Body of pancreas (tissue), 4 donors: ENCODE results near the gene FAM162B.

Experiments used
- POLR2A ChIP-seq, 3 donors: fragments of 450-650 bp; IDR thresholded peaks; one replicate each; pipeline ENCODE4 v1.6.1; 2016; ENCODE audit warnings: antibody characterized with exemption in 3 of 3, mild to moderate bottlenecking in 2 of 3
- TF ChIP-seq, protein P1 (sequence below), 7 experiments: fragments of 450-650 bp in 4 of 7; fragments of 200-600 bp in 3 of 7; sonication (generic) in 3 of 7; IDR thresholded peaks; one replicate each; pipeline ENCODE4 v1.5.1; 2016 to 2019; ENCODE audit warnings: antibody characterized with exemption in 7 of 7

DNA sequence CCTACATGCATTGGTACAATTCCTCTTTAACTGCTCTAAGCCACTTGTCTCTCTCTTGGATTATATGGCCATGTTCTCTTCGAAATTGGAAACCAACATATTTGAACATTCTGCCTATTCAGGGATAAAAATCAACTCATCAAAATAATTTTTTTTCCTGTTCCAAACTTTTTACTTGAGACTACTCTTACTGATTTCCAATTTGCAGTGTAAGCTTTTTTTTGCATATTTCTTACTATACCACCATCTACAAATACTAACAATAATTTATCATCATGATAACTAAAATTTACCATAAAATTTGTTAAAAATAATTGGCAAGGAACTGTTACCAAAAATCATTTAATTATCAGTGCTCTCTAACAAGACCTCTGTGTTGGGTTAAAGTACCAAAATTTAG is 6.9 kb upstream of the FAM162B start:
- TF ChIP-seq, protein P1, sequence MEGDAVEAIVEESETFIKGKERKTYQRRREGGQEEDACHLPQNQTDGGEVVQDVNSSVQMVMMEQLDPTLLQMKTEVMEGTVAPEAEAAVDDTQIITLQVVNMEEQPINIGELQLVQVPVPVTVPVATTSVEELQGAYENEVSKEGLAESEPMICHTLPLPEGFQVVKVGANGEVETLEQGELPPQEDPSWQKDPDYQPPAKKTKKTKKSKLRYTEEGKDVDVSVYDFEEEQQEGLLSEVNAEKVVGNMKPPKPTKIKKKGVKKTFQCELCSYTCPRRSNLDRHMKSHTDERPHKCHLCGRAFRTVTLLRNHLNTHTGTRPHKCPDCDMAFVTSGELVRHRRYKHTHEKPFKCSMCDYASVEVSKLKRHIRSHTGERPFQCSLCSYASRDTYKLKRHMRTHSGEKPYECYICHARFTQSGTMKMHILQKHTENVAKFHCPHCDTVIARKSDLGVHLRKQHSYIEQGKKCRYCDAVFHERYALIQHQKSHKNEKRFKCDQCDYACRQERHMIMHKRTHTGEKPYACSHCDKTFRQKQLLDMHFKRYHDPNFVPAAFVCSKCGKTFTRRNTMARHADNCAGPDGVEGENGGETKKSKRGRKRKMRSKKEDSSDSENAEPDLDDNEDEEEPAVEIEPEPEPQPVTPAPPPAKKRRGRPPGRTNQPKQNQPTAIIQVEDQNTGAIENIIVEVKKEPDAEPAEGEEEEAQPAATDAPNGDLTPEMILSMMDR (IDR thresholded peaks at IDR 0.05), result no peak
- no peak for TF ChIP-seq POLR2A (IDR thresholded peaks at IDR 0.05)
